Measurements from ENCODE around the gene HAUS1. TPM values are rescaled to one million over a fixed set of nuclear protein-coding genes. Genes with fewer than 3 reads are reported as not detected.
A peak's percentile ranks its signal among the peaks of the same experiment; 100 is the strongest.

The HAUS1 gene
- total and polyA plus RNA-seq, 2 experiments from 2014 or later: 163 to 216 TPM

DNA sequence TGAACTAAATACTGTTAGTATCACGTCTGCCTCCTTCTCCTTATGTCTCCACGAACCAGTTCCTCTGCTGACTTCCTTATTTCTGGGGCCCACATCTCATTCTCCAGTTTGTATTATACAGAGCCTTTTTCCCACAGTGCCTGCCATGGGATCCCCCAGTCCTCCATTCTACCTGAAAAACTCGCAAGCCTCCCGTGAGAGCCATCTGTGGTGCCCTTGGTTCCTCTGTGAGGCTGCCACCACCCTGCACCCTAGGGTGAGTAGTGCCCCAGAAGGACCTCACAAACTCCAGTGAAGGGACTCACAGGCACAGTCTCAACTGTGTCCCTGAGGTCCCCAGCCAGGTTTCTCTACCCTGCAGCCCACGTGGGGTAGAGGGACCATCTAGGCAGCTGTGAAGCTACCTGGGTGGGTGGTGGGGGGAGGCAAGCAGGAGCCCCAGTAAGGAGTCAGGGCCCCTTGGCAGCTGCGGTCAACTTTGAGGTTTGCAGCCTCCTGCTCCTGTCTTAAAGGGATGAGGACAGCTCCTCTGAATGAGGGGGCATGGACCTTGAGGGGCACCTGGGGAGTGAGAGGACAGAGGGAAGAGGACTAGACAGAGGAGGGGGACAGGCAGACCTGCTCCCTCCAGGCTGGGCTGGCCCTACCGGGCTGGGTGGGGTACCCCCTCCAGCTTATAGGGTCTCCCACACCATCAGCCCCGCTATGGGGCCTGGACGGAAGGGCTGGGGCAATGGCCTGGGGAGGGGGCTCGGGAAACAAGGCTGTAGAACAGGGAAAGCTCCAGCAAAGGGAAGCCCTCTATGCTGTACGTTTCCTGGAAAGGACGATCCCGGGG lies 33.2 kb upstream of the HAUS1 start:
- Histone ChIP-seq H3F3A (replicated peaks; ENCODE audit: low read depth) (peaks cover 7% of the 10 kb centered on the region; the same call in 1 of the 2 replicates), H3K4me1 (ENCODE audit: insufficient read depth) (no peaks in the 10 kb centered on the region), H4K20me1 (replicated peaks; ENCODE audit: insufficient read depth) (peaks cover 9% of the 10 kb centered on the region), H3K79me2 (replicated peaks; ENCODE audit: insufficient read depth) (no peaks in the 10 kb centered on the region), H3K4me2 (peak overlapping the region; percentile 88), H3K4me3 (peak overlapping the region; percentile 81), H3K36me3 (ENCODE audit: insufficient read depth) (no peaks in the 10 kb centered on the region), H3K9me2 (ENCODE audit: insufficient read depth) (no peaks in the 10 kb centered on the region), H2AFZ (peak overlapping the region; percentile 98), H3K27ac (ENCODE audit: low read depth) (no peak overlapping the region), H3K27me3 (ENCODE audit: insufficient read depth) (peaks cover 39% of the 10 kb centered on the region)
- Mint-ChIP-seq H3K27me3 (ENCODE audit: insufficient read depth, low read depth, poor library complexity) (peaks cover 32% of the 10 kb centered on the region), H3K4me1 (peaks cover 2% of the 10 kb centered on the region; the same call in 2 of the 3 replicates), H3K4me3 (peak overlapping the region; percentile 67), H3K27ac (no peak overlapping the region), H3K36me3 (ENCODE audit: low read depth) (no peaks in the 10 kb centered on the region), H3K9me3 (no peaks in the 10 kb centered on the region)
- TF ChIP-seq JUNB (IDR thresholded peaks at IDR 0.05; ENCODE audit: unreplicated experiment): no peak
- TF ChIP-seq EZH2phosphoT487 (IDR thresholded peaks at IDR 0.05; ENCODE audit: unreplicated experiment): no peak
- TF ChIP-seq, protein P1, sequence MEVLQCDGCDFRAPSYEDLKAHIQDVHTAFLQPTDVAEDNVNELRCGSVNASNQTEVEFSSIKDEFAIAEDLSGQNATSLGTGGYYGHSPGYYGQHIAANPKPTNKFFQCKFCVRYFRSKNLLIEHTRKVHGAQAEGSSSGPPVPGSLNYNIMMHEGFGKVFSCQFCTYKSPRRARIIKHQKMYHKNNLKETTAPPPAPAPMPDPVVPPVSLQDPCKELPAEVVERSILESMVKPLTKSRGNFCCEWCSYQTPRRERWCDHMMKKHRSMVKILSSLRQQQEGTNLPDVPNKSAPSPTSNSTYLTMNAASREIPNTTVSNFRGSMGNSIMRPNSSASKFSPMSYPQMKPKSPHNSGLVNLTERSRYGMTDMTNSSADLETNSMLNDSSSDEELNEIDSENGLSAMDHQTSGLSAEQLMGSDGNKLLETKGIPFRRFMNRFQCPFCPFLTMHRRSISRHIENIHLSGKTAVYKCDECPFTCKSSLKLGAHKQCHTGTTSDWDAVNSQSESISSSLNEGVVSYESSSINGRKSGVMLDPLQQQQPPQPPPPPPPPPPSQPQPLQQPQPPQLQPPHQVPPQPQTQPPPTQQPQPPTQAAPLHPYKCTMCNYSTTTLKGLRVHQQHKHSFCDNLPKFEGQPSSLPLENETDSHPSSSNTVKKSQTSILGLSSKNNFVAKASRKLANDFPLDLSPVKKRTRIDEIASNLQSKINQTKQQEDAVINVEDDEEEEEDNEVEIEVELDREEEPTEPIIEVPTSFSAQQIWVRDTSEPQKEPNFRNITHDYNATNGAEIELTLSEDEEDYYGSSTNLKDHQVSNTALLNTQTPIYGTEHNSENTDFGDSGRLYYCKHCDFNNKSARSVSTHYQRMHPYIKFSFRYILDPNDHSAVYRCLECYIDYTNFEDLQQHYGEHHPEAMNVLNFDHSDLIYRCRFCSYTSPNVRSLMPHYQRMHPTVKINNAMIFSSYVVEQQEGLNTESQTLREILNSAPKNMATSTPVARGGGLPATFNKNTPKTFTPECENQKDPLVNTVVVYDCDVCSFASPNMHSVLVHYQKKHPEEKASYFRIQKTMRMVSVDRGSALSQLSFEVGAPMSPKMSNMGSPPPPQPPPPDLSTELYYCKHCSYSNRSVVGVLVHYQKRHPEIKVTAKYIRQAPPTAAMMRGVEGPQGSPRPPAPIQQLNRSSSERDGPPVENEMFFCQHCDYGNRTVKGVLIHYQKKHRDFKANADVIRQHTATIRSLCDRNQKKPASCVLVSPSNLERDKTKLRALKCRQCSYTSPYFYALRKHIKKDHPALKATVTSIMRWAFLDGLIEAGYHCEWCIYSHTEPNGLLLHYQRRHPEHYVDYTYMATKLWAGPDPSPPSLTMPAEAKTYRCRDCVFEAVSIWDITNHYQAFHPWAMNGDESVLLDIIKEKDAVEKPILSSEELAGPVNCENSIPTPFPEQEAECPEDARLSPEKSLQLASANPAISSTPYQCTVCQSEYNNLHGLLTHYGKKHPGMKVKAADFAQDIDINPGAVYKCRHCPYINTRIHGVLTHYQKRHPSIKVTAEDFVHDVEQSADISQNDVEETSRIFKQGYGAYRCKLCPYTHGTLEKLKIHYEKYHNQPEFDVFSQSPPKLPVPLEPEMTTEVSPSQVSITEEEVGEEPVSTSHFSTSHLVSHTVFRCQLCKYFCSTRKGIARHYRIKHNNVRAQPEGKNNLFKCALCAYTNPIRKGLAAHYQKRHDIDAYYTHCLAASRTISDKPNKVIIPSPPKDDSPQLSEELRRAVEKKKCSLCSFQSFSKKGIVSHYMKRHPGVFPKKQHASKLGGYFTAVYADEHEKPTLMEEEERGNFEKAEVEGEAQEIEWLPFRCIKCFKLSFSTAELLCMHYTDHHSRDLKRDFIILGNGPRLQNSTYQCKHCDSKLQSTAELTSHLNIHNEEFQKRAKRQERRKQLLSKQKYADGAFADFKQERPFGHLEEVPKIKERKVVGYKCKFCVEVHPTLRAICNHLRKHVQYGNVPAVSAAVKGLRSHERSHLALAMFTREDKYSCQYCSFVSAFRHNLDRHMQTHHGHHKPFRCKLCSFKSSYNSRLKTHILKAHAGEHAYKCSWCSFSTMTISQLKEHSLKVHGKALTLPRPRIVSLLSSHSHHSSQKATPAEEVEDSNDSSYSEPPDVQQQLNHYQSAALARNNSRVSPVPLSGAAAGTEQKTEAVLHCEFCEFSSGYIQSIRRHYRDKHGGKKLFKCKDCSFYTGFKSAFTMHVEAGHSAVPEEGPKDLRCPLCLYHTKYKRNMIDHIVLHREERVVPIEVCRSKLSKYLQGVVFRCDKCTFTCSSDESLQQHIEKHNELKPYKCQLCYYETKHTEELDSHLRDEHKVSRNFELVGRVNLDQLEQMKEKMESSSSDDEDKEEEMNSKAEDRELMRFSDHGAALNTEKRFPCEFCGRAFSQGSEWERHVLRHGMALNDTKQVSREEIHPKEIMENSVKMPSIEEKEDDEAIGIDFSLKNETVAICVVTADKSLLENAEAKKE (CRISPR knock-in tag; IDR thresholded peaks at IDR 0.05): no peak
- no peak for TF ChIP-seq ZNF331 (CRISPR knock-in tag; IDR thresholded peaks at IDR 0.05; ENCODE audit: low read depth)
- no peak for TF ChIP-seq POLR2AphosphoS5 (IDR thresholded peaks at IDR 0.05; ENCODE audit: low read depth)
- TF ChIP-seq, protein P2, sequence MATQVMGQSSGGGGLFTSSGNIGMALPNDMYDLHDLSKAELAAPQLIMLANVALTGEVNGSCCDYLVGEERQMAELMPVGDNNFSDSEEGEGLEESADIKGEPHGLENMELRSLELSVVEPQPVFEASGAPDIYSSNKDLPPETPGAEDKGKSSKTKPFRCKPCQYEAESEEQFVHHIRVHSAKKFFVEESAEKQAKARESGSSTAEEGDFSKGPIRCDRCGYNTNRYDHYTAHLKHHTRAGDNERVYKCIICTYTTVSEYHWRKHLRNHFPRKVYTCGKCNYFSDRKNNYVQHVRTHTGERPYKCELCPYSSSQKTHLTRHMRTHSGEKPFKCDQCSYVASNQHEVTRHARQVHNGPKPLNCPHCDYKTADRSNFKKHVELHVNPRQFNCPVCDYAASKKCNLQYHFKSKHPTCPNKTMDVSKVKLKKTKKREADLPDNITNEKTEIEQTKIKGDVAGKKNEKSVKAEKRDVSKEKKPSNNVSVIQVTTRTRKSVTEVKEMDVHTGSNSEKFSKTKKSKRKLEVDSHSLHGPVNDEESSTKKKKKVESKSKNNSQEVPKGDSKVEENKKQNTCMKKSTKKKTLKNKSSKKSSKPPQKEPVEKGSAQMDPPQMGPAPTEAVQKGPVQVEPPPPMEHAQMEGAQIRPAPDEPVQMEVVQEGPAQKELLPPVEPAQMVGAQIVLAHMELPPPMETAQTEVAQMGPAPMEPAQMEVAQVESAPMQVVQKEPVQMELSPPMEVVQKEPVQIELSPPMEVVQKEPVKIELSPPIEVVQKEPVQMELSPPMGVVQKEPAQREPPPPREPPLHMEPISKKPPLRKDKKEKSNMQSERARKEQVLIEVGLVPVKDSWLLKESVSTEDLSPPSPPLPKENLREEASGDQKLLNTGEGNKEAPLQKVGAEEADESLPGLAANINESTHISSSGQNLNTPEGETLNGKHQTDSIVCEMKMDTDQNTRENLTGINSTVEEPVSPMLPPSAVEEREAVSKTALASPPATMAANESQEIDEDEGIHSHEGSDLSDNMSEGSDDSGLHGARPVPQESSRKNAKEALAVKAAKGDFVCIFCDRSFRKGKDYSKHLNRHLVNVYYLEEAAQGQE (IDR thresholded peaks at IDR 0.05; ENCODE audit: unreplicated experiment): no peak
- TF ChIP-seq, protein P3, sequence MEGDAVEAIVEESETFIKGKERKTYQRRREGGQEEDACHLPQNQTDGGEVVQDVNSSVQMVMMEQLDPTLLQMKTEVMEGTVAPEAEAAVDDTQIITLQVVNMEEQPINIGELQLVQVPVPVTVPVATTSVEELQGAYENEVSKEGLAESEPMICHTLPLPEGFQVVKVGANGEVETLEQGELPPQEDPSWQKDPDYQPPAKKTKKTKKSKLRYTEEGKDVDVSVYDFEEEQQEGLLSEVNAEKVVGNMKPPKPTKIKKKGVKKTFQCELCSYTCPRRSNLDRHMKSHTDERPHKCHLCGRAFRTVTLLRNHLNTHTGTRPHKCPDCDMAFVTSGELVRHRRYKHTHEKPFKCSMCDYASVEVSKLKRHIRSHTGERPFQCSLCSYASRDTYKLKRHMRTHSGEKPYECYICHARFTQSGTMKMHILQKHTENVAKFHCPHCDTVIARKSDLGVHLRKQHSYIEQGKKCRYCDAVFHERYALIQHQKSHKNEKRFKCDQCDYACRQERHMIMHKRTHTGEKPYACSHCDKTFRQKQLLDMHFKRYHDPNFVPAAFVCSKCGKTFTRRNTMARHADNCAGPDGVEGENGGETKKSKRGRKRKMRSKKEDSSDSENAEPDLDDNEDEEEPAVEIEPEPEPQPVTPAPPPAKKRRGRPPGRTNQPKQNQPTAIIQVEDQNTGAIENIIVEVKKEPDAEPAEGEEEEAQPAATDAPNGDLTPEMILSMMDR (conservative IDR thresholded peaks at IDR 0.05; ENCODE audit: low read depth in 2 of 2): no peak
- TF ChIP-seq NANOG (IDR thresholded peaks at IDR 0.05; ENCODE audit: borderline replicate concordance): no peak
- DNase-seq (ENCODE audit: low spot score): peak; percentile 8
- peak; percentile 14 for ATAC-seq

Measured in GM23338 (cell line).